Ascending aorta (tissue), 2 donors: ENCODE results near the gene DQX1. TPM values are rescaled to one million over a fixed set of nuclear protein-coding genes. Genes with fewer than 3 reads are reported as not detected.

ENCODE experiments used
- DNase-seq, 2 donors: peaks; one replicate each; pipeline ENCODE4 v3.0.0-alpha.2; 2019; ENCODE audit warnings: low spot score in 2 of 2
- H3K27ac ChIP-seq, 2 donors: fragments of 200-600 bp; sonication (generic); one replicate each; pipeline ENCODE4 v1.5.1; 2016 to 2017; ENCODE audit warnings: mild to moderate bottlenecking in 1 of 2
- H3K27me3 ChIP-seq: fragments of 200-600 bp; sonication (generic); one replicate; pipeline ENCODE4 v1.5.1; 2017
- H3K36me3 ChIP-seq, 2 donors: fragments of 200-600 bp; sonication (generic); one replicate each; pipeline ENCODE4 v1.5.1; 2016
- H3K4me1 ChIP-seq, 2 donors: fragments of 200-600 bp; sonication (generic); one replicate each; pipeline ENCODE4 v1.5.1; 2016 to 2017; ENCODE audit warnings: mild to moderate bottlenecking in 1 of 2
- H3K4me3 ChIP-seq, 2 donors: fragments of 200-600 bp; sonication (generic); one replicate each; pipeline ENCODE4 v1.5.1; 2016 to 2017; ENCODE audit warnings: mild to moderate bottlenecking in 1 of 2
- H3K9me3 ChIP-seq, 2 donors: fragments of 200-600 bp; sonication (generic); one replicate each; pipeline ENCODE4 v1.5.1; 2016
- intact Hi-C: fragments of 100-400 bp; cut with DNase I; formaldehyde crosslinking; loops from one replicate; pipeline ENCODE4 v1.15.1; 2023
- total RNA-seq: library from RNA; depleted of rRNA; stranded (reverse); fragments of >200 nt; gene quantifications from one replicate; pipeline ENCODE4 v1.1.0, GENCODE V29; 2016
- TF ChIP-seq, protein P1 (sequence below), 3 experiments: fragments of 200-600 bp in 2 of 3; fragments of 450-650 bp in 1 of 3; sonication (generic) in 2 of 3; IDR thresholded peaks; one replicate each; pipeline ENCODE4 v1.5.1; 2016 to 2019; ENCODE audit warnings: antibody characterized with exemption in 3 of 3, mild to moderate bottlenecking in 1 of 3, moderate library complexity in 1 of 3

DQX1 gene
- total RNA-seq, 1 donor from 2014 or later, result not detected

GRCh38 chr2:74496997-74497776 lies 28.8 kb downstream of the DQX1 start:
- H3K27me3 ChIP-seq, result peaks cover 5% of the 10 kb centered on the region
- intact Hi-C loops, result no loop called here
- no peaks in the 10 kb centered on the region for H3K9me3 ChIP-seq
- H3K4me1 ChIP-seq, result peaks cover 0 to 8% of the 10 kb centered on the region in 2 donors
- DNase-seq, result no peak
- H3K4me3 ChIP-seq, result peak overlapping the region; percentile 9 to 51
- H3K36me3 ChIP-seq, result peaks cover 14 to 17% of the 10 kb centered on the region in 2 donors
- TF ChIP-seq, protein P1, sequence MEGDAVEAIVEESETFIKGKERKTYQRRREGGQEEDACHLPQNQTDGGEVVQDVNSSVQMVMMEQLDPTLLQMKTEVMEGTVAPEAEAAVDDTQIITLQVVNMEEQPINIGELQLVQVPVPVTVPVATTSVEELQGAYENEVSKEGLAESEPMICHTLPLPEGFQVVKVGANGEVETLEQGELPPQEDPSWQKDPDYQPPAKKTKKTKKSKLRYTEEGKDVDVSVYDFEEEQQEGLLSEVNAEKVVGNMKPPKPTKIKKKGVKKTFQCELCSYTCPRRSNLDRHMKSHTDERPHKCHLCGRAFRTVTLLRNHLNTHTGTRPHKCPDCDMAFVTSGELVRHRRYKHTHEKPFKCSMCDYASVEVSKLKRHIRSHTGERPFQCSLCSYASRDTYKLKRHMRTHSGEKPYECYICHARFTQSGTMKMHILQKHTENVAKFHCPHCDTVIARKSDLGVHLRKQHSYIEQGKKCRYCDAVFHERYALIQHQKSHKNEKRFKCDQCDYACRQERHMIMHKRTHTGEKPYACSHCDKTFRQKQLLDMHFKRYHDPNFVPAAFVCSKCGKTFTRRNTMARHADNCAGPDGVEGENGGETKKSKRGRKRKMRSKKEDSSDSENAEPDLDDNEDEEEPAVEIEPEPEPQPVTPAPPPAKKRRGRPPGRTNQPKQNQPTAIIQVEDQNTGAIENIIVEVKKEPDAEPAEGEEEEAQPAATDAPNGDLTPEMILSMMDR (IDR thresholded peaks at IDR 0.05), result no peak
- H3K27ac ChIP-seq, result no peak overlapping the region

- intact Hi-C loops, result no loop called here
- H3K9me3 ChIP-seq, result no peaks in the 10 kb centered on the region
- H3K27ac ChIP-seq, result no peak overlapping the region
- DNase-seq, result no peak
- no peak overlapping the region for H3K4me3 ChIP-seq
- peaks cover 31 to 34% of the 10 kb centered on the region in 2 donors for H3K36me3 ChIP-seq
- H3K27me3 ChIP-seq, result peaks cover 5% of the 10 kb centered on the region
- TF ChIP-seq, protein P1 (IDR thresholded peaks at IDR 0.05), result no peak
- peaks cover 0 to 8% of the 10 kb centered on the region in 2 donors for H3K4me1 ChIP-seq
These were observed 30.6 kb downstream of the DQX1 start for GRCh38 chr2:74495440-74495839.

GRCh38 chr2:74493546-74493945 lies 32.5 kb downstream of the DQX1 start:
- intact Hi-C loops, result no loop called here
- no peak for DNase-seq
- Histone ChIP-seq H3K4me3 (no peak overlapping the region), H3K9me3 (no peaks in the 10 kb centered on the region), H3K27me3 (no peaks in the 10 kb centered on the region), H3K36me3 (peaks cover 41 to 49% of the 10 kb centered on the region in 2 donors), H3K27ac (no peak overlapping the region), H3K4me1 (no peaks in the 10 kb centered on the region)
- TF ChIP-seq, protein P1 (IDR thresholded peaks at IDR 0.05), result no peak

DNA sequence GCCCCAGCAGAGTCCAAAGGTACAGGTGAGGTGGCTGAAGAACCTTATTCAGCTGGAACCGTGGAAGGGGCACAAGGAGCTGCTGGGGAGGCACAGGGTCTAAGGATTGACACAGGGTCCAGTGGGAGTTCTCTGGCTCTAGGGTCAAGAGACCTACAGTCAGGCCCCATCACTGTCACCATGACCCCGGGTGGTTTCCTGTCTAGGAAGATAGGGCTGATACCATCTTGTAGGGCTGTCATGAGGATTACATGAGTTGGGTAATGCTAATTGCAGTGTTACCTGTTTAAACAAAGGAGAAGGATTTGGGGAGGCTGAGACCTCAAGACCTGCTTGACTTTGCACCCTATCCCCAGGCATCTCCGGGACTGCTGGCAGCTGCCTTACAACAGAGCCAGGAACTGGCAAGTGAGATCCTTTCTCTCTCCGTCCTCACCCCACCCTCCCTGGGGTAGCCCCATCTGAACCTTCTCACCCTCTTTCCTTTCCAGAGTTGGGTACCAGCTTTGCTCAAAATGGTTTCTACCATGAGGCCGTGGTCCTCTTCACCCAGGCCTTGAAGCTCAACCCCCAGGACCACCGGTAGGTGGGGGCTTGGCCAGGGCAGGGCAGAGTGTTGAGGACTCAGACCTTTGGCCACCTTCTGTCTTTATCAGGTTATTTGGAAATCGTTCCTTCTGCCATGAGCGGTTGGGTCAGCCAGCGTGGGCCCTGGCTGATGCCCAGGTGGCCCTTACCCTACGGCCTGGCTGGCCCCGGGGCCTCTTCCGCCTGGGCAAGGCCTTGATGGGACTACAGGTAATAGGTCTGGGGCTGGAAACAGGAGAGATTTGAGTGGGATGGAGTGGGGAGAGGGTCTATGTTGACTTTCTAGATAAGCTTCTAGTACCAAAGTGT lies 34.1 kb downstream of the DQX1 start:
- no peaks in the 10 kb centered on the region for H3K9me3 ChIP-seq
- DNase-seq, result no peak
- H3K36me3 ChIP-seq, result peaks cover 41 to 57% of the 10 kb centered on the region in 2 donors
- TF ChIP-seq, protein P1 (IDR thresholded peaks at IDR 0.05), result no peak
- intact Hi-C loops, result no loop called here
- no peaks in the 10 kb centered on the region for H3K4me1 ChIP-seq
- no peaks in the 10 kb centered on the region for H3K27me3 ChIP-seq
- no peak overlapping the region for H3K27ac ChIP-seq
- no peak overlapping the region for H3K4me3 ChIP-seq

- no peaks in the 10 kb centered on the region for H3K9me3 ChIP-seq
- no peak overlapping the region for H3K4me3 ChIP-seq
- no peak overlapping the region for H3K27ac ChIP-seq
- no peak for DNase-seq
- H3K27me3 ChIP-seq, result no peaks in the 10 kb centered on the region
- intact Hi-C loops, result no loop called here
- H3K36me3 ChIP-seq, result peaks cover 41 to 71% of the 10 kb centered on the region in 2 donors
- TF ChIP-seq, protein P1 (IDR thresholded peaks at IDR 0.05), result no peak
- no peaks in the 10 kb centered on the region for H3K4me1 ChIP-seq
These were observed 36.1 kb downstream of the DQX1 start for GRCh38 chr2:74489906-74490305.
